AG10803 (cell line): Measurements from ENCODE around the gene IL17F.
A peak's percentile ranks its signal among the peaks of the same experiment; 100 is the strongest.

Source experiments
- DNase-seq: peaks from one replicate; pipeline ENCODE4 v3.0.0; 2010; ENCODE audit warnings: low read depth
- H3K4me3 ChIP-seq: 2 replicates; pipeline ENCODE4 v1.5.1; 2011; ENCODE audit warnings: mild to moderate bottlenecking, low read length, control low read depth
- CTCF ChIP-seq: conservative IDR thresholded peaks from 2 replicates; pipeline ENCODE4 v1.5.1; 2011; ENCODE audit warnings: mild to moderate bottlenecking, low read length, control low read depth, inconsistent platforms

Gene IL17F

DNA sequence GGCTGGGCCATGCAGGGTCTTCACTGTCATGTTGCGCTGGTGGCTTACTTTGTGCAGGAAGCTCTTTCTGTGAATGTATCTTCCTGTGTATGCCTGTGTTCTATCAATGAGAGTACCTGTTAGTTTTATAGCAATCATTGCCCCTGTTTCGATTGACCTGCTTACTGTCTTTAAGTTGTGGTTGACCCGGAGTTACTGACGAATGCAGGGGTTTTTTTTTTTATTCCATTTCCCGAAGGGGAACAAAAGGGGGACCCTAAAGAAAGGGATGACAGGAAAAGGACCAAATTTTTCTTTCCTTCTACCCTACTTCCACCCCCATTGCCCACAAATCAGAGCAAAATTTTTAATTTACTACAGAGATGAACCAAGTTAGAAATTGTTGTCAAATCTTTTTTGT is at the start of gene IL17F:
Gene IL17F (minus strand): TSS at position 101 of the 400 bp plus-strand sequence. CDS start 71 bp downstream, at position 30.
- DNase-seq = no peak
- H3K4me3 ChIP-seq = no peak within 1 kb of the TSS
- no peak for TF ChIP-seq CTCF

DNA sequence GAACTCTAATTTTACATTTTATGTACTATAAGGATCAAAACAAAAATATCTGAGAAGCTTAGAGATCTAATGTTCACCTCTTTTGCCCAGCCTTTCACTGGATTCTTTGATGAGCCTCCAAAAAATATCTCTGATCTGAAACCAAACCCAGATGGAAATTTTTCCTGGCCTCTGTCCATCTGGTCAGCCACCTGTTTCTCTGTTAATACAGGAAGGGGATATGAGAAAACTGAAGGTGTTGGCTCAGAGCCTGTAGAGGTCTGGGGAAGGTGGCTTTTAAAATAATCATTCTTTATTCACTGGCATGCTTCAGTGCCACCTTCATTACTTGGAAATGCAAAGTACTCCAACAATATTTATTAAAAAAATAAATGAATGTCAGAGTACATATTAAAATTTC is 48.8 kb upstream of the IL17F start:
- TF ChIP-seq CTCF = no peak
- no peak for DNase-seq
- no peak overlapping the region for H3K4me3 ChIP-seq

GRCh38 chr6:52288841-52289240 is 44.5 kb upstream of the IL17F start:
- H3K4me3 ChIP-seq = no peak overlapping the region
- TF ChIP-seq CTCF = no peak
- DNase-seq = no peak

DNA sequence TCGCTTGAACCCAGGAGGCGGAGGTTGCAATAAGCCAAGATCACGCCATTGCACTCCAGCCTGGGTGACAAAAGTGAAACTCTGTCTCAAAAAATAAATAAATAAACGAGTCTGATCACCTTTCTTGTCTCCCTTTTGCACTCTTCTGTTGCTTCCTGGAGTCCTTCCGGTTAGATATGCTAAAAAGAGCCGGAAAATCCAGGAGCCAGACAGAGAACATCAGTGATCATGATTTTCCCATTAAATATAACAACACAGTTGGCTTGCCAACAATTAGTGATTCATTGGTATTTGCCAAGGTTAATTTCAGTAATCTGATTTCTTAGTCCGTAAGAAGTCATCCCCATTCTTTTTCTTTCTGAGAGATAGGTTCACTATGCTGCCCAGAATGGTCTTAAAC is 43.9 kb upstream of the IL17F start:
- DNase-seq = no peak
- no peak overlapping the region for H3K4me3 ChIP-seq
- no peak for TF ChIP-seq CTCF

- peak; percentile 65 for DNase-seq
- H3K4me3 ChIP-seq = no peak overlapping the region
- TF ChIP-seq CTCF = peak; percentile 90
Measured at GRCh38 chr6:52286798-52287432, 42.6 kb upstream of the IL17F start.

DNA sequence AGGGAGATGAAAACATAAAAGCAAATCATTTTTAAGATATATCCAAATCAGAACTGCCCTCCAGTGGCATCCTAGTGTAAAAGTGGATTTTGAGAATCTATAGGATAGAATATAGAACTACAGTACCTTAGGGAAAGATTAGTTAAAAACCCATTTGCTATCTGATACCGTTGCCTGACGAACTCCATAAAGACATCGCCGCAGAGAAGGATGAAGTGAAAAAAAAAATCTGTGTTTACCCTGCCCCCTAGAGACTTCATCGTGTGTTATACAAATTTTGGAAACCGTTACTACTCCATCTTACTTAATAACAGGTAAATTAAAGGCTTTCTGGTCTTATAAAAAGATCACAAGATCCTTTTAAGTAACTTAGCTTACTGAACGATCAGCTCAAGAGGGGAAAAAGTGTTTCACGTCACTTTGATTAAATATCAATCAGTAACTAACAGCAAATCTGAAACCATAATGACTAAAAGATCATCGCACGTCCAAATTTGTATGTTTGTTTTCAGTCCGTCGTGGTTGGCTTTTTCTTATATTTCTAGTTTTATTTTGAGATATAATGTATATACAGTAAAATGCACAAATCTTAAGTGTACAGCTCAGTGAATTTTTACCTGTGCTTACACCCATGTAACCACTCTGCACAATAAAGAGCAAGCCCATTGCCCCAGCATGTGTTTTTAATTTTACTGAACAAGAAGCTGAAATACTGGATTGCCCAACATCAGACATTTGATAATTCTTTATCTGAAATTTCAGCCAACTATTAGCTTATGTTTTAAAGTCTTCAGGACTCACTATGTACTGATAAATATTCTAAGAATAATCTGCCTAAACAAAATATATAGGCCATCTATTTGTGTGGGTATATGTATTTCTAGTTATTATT is 41.1 kb upstream of the IL17F start:
- TF ChIP-seq CTCF = peak; percentile 35
- H3K4me3 ChIP-seq = peak overlapping the region; percentile 88
- DNase-seq = peak; percentile 44
